Measurements from ENCODE around the gene FGF5.

FGF5 gene

DNA sequence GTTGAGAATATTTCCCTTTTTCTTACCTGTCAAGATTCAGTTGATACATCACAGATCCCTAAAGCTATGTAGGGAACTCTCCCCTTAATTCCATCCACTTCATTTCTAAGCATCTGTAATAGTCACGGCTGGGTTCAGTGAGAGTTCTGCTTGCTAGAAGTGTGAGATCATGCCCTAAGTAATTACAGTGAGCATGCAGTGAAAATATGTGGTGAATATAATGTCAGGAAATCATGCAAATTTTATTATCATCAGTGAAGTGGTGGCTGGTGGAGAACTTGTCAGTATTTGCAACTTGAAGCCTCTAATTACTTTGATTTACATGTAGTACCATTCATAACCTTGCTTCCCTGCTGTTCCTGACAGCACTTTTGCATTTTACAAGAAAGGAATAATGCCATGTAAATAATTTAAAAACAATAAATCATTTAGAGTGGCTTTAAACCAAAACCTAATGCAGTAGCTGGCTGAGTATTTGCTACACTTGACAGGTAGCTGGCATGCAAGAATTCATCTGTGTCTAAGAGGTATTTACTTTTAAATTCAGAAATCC, 40.8 kb downstream of the FGF5 start (continued):
- no peak for TF ChIP-seq REST (tag by site-specific recombination; IDR thresholded peaks at IDR 0.05)
- no peak for TF ChIP-seq ZNF776 (tag by site-specific recombination; IDR thresholded peaks at IDR 0.05; ENCODE audit: borderline replicate concordance)
- no peak for TF ChIP-seq ZNF571 (tag by site-specific recombination; IDR thresholded peaks at IDR 0.05)
- no peak for TF ChIP-seq ZNF350 (tag by site-specific recombination; IDR thresholded peaks at IDR 0.05)
- TF ChIP-seq ZNF221 (tag by site-specific recombination; IDR thresholded peaks at IDR 0.05; ENCODE audit: borderline replicate concordance), result no peak
- TF ChIP-seq IKZF3 (tag by site-specific recombination; IDR thresholded peaks at IDR 0.05), result peak; percentile 98
- no peak for TF ChIP-seq ZNF624 (tag by site-specific recombination; IDR thresholded peaks at IDR 0.05)
- TF ChIP-seq KLF8 (tag by site-specific recombination; IDR thresholded peaks at IDR 0.05), result peak; percentile 95
- no peak; the same call in 1 of the 2 replicates for TF ChIP-seq ZNF16 (tag by site-specific recombination; IDR thresholded peaks at IDR 0.05; ENCODE audit: low read depth)
- TF ChIP-seq GLIS2 (tag by site-specific recombination; IDR thresholded peaks at IDR 0.05), result no peak
- TF ChIP-seq ZNF121 (tag by site-specific recombination; IDR thresholded peaks at IDR 0.05), result no peak
- TF ChIP-seq ZNF626 (tag by site-specific recombination; IDR thresholded peaks at IDR 0.05), result peak; percentile 88; the same call in 1 of the 2 replicates
- no peak for TF ChIP-seq ZNF704 (tag by site-specific recombination; IDR thresholded peaks at IDR 0.05)
- TF ChIP-seq ZNF449 (tag by site-specific recombination; IDR thresholded peaks at IDR 0.05), result peak; percentile 78; the same call in 1 of the 2 replicates
- peak; percentile 63; the same call in 1 of the 2 replicates for TF ChIP-seq ZNF76 (tag by site-specific recombination; IDR thresholded peaks at IDR 0.05; ENCODE audit: borderline replicate concordance, low read depth)
- no peak for TF ChIP-seq ZNF19 (tag by site-specific recombination; IDR thresholded peaks at IDR 0.05; ENCODE audit: low read depth)
- peak; percentile 83 for TF ChIP-seq ZNF394 (tag by site-specific recombination; IDR thresholded peaks at IDR 0.05; ENCODE audit: borderline replicate concordance)
- TF ChIP-seq HIC1 (tag by site-specific recombination; IDR thresholded peaks at IDR 0.05), result peak; percentile 90
- TF ChIP-seq ZNF112 (tag by site-specific recombination; IDR thresholded peaks at IDR 0.05), result no peak
- peak; percentile 93 for TF ChIP-seq ZXDB (tag by site-specific recombination; IDR thresholded peaks at IDR 0.05)
- peak; percentile 78 for TF ChIP-seq BCL6B (tag by site-specific recombination; IDR thresholded peaks at IDR 0.05)
- peak; percentile 94; the same call in 1 of the 2 replicates for TF ChIP-seq ZNF174 (tag by site-specific recombination; IDR thresholded peaks at IDR 0.05)
- no peak for TF ChIP-seq ZNF274 (IDR thresholded peaks at IDR 0.05; ENCODE audit: low read length)
- TF ChIP-seq ZNF274 (tag by site-specific recombination; IDR thresholded peaks at IDR 0.05; ENCODE audit: borderline replicate concordance), result no peak
- TF ChIP-seq ZNF335 (tag by site-specific recombination; conservative IDR thresholded peaks at IDR 0.05), result no peak
- TF ChIP-seq HOXA7 (CRISPR knock-in tag; IDR thresholded peaks at IDR 0.05; ENCODE audit: borderline replicate concordance), result no peak
- no peak for TF ChIP-seq ZNF610 (tag by site-specific recombination; IDR thresholded peaks at IDR 0.05; ENCODE audit: borderline replicate concordance)
- TF ChIP-seq SCRT2 (tag by site-specific recombination; IDR thresholded peaks at IDR 0.05), result peak; percentile 77
- TF ChIP-seq ZNF223 (tag by site-specific recombination; IDR thresholded peaks at IDR 0.05), result no peak
- TF ChIP-seq, protein P1, sequence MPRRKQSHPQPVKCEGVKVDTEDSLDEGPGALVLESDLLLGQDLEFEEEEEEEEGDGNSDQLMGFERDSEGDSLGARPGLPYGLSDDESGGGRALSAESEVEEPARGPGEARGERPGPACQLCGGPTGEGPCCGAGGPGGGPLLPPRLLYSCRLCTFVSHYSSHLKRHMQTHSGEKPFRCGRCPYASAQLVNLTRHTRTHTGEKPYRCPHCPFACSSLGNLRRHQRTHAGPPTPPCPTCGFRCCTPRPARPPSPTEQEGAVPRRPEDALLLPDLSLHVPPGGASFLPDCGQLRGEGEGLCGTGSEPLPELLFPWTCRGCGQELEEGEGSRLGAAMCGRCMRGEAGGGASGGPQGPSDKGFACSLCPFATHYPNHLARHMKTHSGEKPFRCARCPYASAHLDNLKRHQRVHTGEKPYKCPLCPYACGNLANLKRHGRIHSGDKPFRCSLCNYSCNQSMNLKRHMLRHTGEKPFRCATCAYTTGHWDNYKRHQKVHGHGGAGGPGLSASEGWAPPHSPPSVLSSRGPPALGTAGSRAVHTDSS (tag by site-specific recombination; IDR thresholded peaks at IDR 0.05), result no peak
